ENCODE measurements around the gene ATG2B.

GRCh38 chr14:96274122-96274521 is 89.0 kb downstream of the ATG2B start:
- TF ChIP-seq CTCF (IDR thresholded peaks at IDR 0.05) = no peak
- no peak for TF ChIP-seq EP300 (IDR thresholded peaks at IDR 0.05)
- no peak for TF ChIP-seq RFX5 (IDR thresholded peaks at IDR 0.05)
- no peak for TF ChIP-seq SMC3 (IDR thresholded peaks at IDR 0.05)
